Esophagus squamous epithelium (tissue), 5 donors: ENCODE data around the gene ZNF75A. TPM values are rescaled to one million over a fixed set of nuclear protein-coding genes. Genes with fewer than 3 reads are reported as not detected.

Experiments
- DNase-seq: peaks from one replicate; lab custom pipeline; 2025; lab: John Stamatoyannopoulos, UW
- H3K27ac ChIP-seq, 4 donors: fragments of 200-600 bp; sonication (generic); one replicate each; pipeline ENCODE4 v1.5.1; 2016 to 2019; ENCODE audit warnings: mild to moderate bottlenecking in 1 of 4
- H3K27me3 ChIP-seq, 4 donors: fragments of 200-600 bp; sonication (generic); 1 replicate in 3 of 4; 2 replicates in 1 of 4; pipeline versions ENCODE4 v1.5.1 to v1.6.0; 2017 to 2021; ENCODE audit warnings: antibody characterized with exemption in 1 of 4
- H3K36me3 ChIP-seq, 3 donors: fragments of 200-600 bp; sonication (generic); one replicate each; pipeline ENCODE4 v1.5.1; 2016 to 2019
- H3K4me1 ChIP-seq, 3 donors: fragments of 200-600 bp; sonication (generic); one replicate each; pipeline ENCODE4 v1.5.1; 2017 to 2019
- H3K4me3 ChIP-seq, 4 donors: fragments of 200-600 bp; sonication (generic); 1 replicate in 3 of 4; 2 replicates in 1 of 4; pipeline ENCODE4 v1.5.1; 2016 to 2019; ENCODE audit warnings: mild to moderate bottlenecking in 2 of 4, moderate library complexity in 1 of 4
- H3K9me3 ChIP-seq, 3 donors: fragments of 200-600 bp; sonication (generic); one replicate each; pipeline ENCODE4 v1.5.1; 2016 to 2019
- POLR2A ChIP-seq, 4 donors: fragments of 450-650 bp; IDR thresholded peaks; one replicate each; pipeline ENCODE4 v1.6.1; 2017; ENCODE audit warnings: antibody characterized with exemption in 4 of 4, mild to moderate bottlenecking in 4 of 4, moderate library complexity in 3 of 4
- WGBS, 2 donors: methylation state at CpG; one replicate each; pipeline ENCODE4 v1.1.5; 2018; 5-methylcytosine and 5-hydroxymethylcytosine counted together
- intact Hi-C: fragments of 100-400 bp; cut with DNase I; formaldehyde crosslinking; loops from one replicate; pipeline ENCODE4 v1.15.0; 2022
- total RNA-seq, 4 donors: library from RNA; depleted of rRNA; stranded (reverse); fragments of >200 nt; gene quantifications; one replicate each; pipeline ENCODE4 v1.1.0, GENCODE V29; 2016
- TF ChIP-seq, protein P1 (sequence below), 6 experiments: fragments of 450-650 bp in 4 of 6; fragments of 200-600 bp in 2 of 6; sonication (generic) in 2 of 6; IDR thresholded peaks; one replicate each; pipeline ENCODE4 v1.5.1; 2016 to 2019; ENCODE audit warnings: antibody characterized with exemption in 6 of 6, mild to moderate bottlenecking in 4 of 6, moderate library complexity in 4 of 6
- donor health status: DM: yes; HTN: yes; CAD: no.

Gene ZNF75A
- total RNA-seq, 4 donors from 2014 or later, result 10.6 to 24.6 (median 18.1) TPM

DNA sequence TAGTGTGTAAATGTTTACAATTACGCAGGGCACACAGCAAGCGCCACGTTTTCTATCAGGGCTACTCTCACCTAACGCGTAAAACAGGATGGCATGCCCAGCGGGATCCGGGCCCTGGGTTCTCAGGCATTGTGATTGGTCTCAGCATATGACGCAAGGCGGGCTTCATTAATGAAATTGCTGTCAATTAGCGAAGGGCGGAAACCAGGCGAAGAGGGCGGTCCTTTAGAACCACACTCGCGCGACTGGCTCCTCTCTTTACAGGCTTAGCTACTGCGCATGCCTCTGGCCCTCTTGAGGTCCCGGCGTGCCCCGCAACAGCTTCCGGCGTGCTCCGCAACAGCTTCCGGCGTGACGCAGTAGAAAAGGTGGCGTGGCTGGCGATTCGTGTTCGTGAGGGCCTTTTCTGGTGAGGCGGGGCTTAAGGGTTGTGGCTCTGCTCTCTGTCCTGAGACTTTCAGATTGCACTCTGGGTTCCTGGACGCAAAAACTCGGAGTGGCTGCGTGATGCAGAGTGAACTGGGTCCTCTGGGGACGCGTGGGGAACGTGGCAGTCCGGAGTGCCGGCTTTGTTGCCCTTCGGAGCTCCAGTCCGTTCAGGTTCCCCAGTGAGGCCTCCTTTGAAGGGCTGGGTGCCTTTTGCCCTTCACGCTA lies 59.6 kb downstream of the ZNF75A start:
- Histone ChIP-seq H3K27ac (peak overlapping the region; percentile 43 to 83 (median 76)), H3K36me3 (no peaks in the 10 kb centered on the region), H3K4me1 (peaks cover 0 to 8% (median 0%) of the 10 kb centered on the region in 3 donors), H3K27me3 (peaks cover 0 to 19% (median 0%) of the 10 kb centered on the region in 4 donors), H3K4me3 (peak overlapping the region; percentile 28 to 59 (median 48)), H3K9me3 (peaks cover 0 to 26% (median 14%) of the 10 kb centered on the region in 3 donors)
- peak; percentile 53 for DNase-seq
- no peak for TF ChIP-seq POLR2A (IDR thresholded peaks at IDR 0.05)
- TF ChIP-seq, protein P1, sequence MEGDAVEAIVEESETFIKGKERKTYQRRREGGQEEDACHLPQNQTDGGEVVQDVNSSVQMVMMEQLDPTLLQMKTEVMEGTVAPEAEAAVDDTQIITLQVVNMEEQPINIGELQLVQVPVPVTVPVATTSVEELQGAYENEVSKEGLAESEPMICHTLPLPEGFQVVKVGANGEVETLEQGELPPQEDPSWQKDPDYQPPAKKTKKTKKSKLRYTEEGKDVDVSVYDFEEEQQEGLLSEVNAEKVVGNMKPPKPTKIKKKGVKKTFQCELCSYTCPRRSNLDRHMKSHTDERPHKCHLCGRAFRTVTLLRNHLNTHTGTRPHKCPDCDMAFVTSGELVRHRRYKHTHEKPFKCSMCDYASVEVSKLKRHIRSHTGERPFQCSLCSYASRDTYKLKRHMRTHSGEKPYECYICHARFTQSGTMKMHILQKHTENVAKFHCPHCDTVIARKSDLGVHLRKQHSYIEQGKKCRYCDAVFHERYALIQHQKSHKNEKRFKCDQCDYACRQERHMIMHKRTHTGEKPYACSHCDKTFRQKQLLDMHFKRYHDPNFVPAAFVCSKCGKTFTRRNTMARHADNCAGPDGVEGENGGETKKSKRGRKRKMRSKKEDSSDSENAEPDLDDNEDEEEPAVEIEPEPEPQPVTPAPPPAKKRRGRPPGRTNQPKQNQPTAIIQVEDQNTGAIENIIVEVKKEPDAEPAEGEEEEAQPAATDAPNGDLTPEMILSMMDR (IDR thresholded peaks at IDR 0.05), result no peak
- intact Hi-C loops, result no loop called here
- 28 to 31% methylated on average over 11 to 24 of the region's 42 CpGs for WGBS, 2 donors

Other genes with a start within 250 kb of the ZNF75A start
- 10 to 100 TPM in 3 of 4 donors, 1 to 10 TPM in 1; 4.6 to 31.7 (median 17.3) TPM for gene IL32, start 239.9 kb upstream of the ZNF75A start, total RNA-seq
- gene ZSCAN10, start 206.2 kb upstream of the ZNF75A start, total RNA-seq, result not detected
- gene ZNF205, start 192.9 kb upstream of the ZNF75A start, total RNA-seq, result 10 to 100 TPM in 3 of 4 donors, 1 to 10 TPM in 1; 9.7 to 13.9 (median 11.9) TPM
- gene ZNF213, start 170.5 kb upstream of the ZNF75A start, total RNA-seq, result 10 to 100 TPM in 1 of 4 donors, 1 to 10 TPM in 3; 3.9 to 14.3 (median 6.4) TPM
- not detected for gene OR1F1, start 117.3 kb upstream of the ZNF75A start, total RNA-seq
- gene ZNF200, start 70.3 kb upstream of the ZNF75A start, total RNA-seq, result 10 to 100 TPM in 1 of 4 donors, 1 to 10 TPM in 3; 4.3 to 10.1 (median 4.6) TPM
- 1 to 10 TPM in 3 of 4 donors, under 1 TPM in 1; 0.38 to 2.8 (median 1.5) TPM for gene MEFV, start 48.9 kb upstream of the ZNF75A start, total RNA-seq
- gene ZNF263, start 22.0 kb upstream of the ZNF75A start, total RNA-seq, result 10 to 100 TPM; 15.7 to 40.1 (median 24.1) TPM
- gene TIGD7, start 67 bp upstream of the ZNF75A start, total RNA-seq, result 1 to 10 TPM in 2 of 4 donors, under 1 TPM in 2; 0.38 to 4.0 (median 0.96) TPM
- gene OR2C1, start 50.4 kb downstream of the ZNF75A start, total RNA-seq, result not detected
- 10 to 100 TPM in 2 of 4 donors, 1 to 10 TPM in 2; 7.2 to 18.1 (median 11.3) TPM for gene ZSCAN32, start 95.5 kb downstream of the ZNF75A start, total RNA-seq
- 10 to 100 TPM in 1 of 4 donors, 1 to 10 TPM in 3; 5.8 to 13.0 (median 9.3) TPM for gene ZNF174, start 95.7 kb downstream of the ZNF75A start, total RNA-seq
- 1 to 10 TPM in 3 of 4 donors, under 1 TPM in 1; 0.68 to 2.1 (median 1.0) TPM for gene ZNF597, start 138.0 kb downstream of the ZNF75A start, total RNA-seq
- gene NAA60, start 138.2 kb downstream of the ZNF75A start, total RNA-seq, result 10 to 100 TPM; 21.0 to 31.6 (median 23.7) TPM
- gene C16orf90, start 190.0 kb downstream of the ZNF75A start, total RNA-seq, result not detected
- gene CLUAP1, start 195.5 kb downstream of the ZNF75A start, total RNA-seq, result 10 to 100 TPM in 1 of 4 donors, 1 to 10 TPM in 3; 1.6 to 20.1 (median 5.6) TPM